ENCODE results near the gene FOXP1. TPM values are rescaled to one million over a fixed set of nuclear protein-coding genes. Genes with fewer than 3 reads are reported as not detected.

The FOXP1 gene
- total and polyA plus RNA-seq, 8 donors = 95.1 to 143 (median 123) TPM

- intact Hi-C loops (cut with DNase I) = loop anchor here in 1 of 2 donors (10.0 kb wide), 1 partner anchor 1048 kb away; no protein-coding TSS in a partner anchor
- ATAC-seq = no peak
Measured at GRCh38 chr3:71593106-71593505, 9.6 kb upstream of the FOXP1 start.

GRCh38 chr3:71591101-71591500 lies 7.6 kb upstream of the FOXP1 start:
- Histone ChIP-seq H3K27ac (no peak overlapping the region), H3K36me3 (no peaks in the 10 kb centered on the region), H3K4me1 (peaks cover 0 to 8% of the 10 kb centered on the region in 2 donors), H3K27me3 (no peaks in the 10 kb centered on the region), H3K4me3 (no peak overlapping the region), H3K9me3 (no peaks in the 10 kb centered on the region)
- intact Hi-C loops (cut with DNase I) = loop anchor here in 1 of 2 donors (10.0 kb wide), 1 partner anchor 1046 kb away; no protein-coding TSS in a partner anchor
- no peak for DNase-seq
- no peak for TF ChIP-seq CTCF (IDR thresholded peaks at IDR 0.05)
- ATAC-seq = no peak

More at GRCh38 chr3:71593106-71593505, 9.6 kb upstream of the FOXP1 start:
- Histone ChIP-seq H3K4me3 (no peak overlapping the region), H3K27ac (no peak overlapping the region), H3K27me3 (no peaks in the 10 kb centered on the region), H3K36me3 (no peaks in the 10 kb centered on the region), H3K9me3 (no peaks in the 10 kb centered on the region), H3K4me1 (no peaks in the 10 kb centered on the region)
- no peak for DNase-seq
- no peak for TF ChIP-seq CTCF (IDR thresholded peaks at IDR 0.05)

- no peak overlapping the region for H3K27ac ChIP-seq
Measured at GRCh38 chr3:71589132-71589531, 5.6 kb upstream of the FOXP1 start.

GRCh38 chr3:71587958-71588357 lies 4.4 kb upstream of the FOXP1 start:
- Histone ChIP-seq H3K27ac (no peak overlapping the region), H3K27me3 (no peaks in the 10 kb centered on the region), H3K36me3 (no peaks in the 10 kb centered on the region), H3K4me1 (peaks cover 0 to 25% of the 10 kb centered on the region in 2 donors), H3K9me3 (no peaks in the 10 kb centered on the region), H3K4me3 (no peak overlapping the region)
- intact Hi-C loops (cut with DNase I) = loop anchor here in 1 of 2 donors (10.0 kb wide), 1 partner anchor 273 kb away; no protein-coding TSS in a partner anchor
- DNase-seq (no peak), ATAC-seq (no peak)
- no peak for TF ChIP-seq CTCF (IDR thresholded peaks at IDR 0.05)

More at GRCh38 chr3:71589132-71589531, 5.6 kb upstream of the FOXP1 start:
- intact Hi-C loops (cut with DNase I) = loop anchor here in 1 of 2 donors (10.0 kb wide), 1 partner anchor 274 kb away; no protein-coding TSS in a partner anchor
- Histone ChIP-seq H3K4me3 (no peak overlapping the region), H3K27me3 (no peaks in the 10 kb centered on the region), H3K4me1 (peaks cover 0 to 25% of the 10 kb centered on the region in 2 donors), H3K9me3 (no peaks in the 10 kb centered on the region), H3K36me3 (no peaks in the 10 kb centered on the region)
- no peak for DNase-seq
- no peak for ATAC-seq
- no peak for TF ChIP-seq CTCF (IDR thresholded peaks at IDR 0.05)

- no peaks in the 10 kb centered on the region for H3K27me3 ChIP-seq
- no peaks in the 10 kb centered on the region for H3K36me3 ChIP-seq
- no peaks in the 10 kb centered on the region for H3K9me3 ChIP-seq
- ATAC-seq (no peak), DNase-seq (no peak)
- peaks cover 0 to 25% of the 10 kb centered on the region in 2 donors for H3K4me1 ChIP-seq
- H3K4me3 ChIP-seq = no peak overlapping the region
- intact Hi-C loops (cut with DNase I) = loop anchor here in 1 of 2 donors (10.0 kb wide), 1 partner anchor 272 kb away; no protein-coding TSS in a partner anchor
- H3K27ac ChIP-seq = no peak overlapping the region
- no peak for TF ChIP-seq CTCF (IDR thresholded peaks at IDR 0.05)
Measured at GRCh38 chr3:71586810-71587242, 3.3 kb upstream of the FOXP1 start.
